Suprapubic skin (tissue), 4 donors: Measurements from ENCODE around the gene CPS1. TPM values are rescaled to one million over a fixed set of nuclear protein-coding genes. Genes with fewer than 3 reads are reported as not detected.

Experiments
- DNase-seq, 2 donors: peaks; one replicate each; pipeline ENCODE4 v3.0.0-alpha.2; 2019; ENCODE audit warnings: low spot score in 2 of 2
- H3K27ac ChIP-seq: fragments of 200-600 bp; sonication (generic); one replicate; pipeline ENCODE4 v1.5.1; 2019
- H3K27me3 ChIP-seq: fragments of 200-600 bp; sonication (generic); one replicate; pipeline ENCODE4 v1.5.1; 2019
- H3K36me3 ChIP-seq: fragments of 200-600 bp; sonication (generic); one replicate; pipeline ENCODE4 v1.5.1; 2019
- H3K4me1 ChIP-seq: fragments of 200-600 bp; sonication (generic); one replicate; pipeline ENCODE4 v1.5.1; 2019
- H3K4me3 ChIP-seq: fragments of 200-600 bp; sonication (generic); one replicate; pipeline ENCODE4 v1.5.1; 2019; ENCODE audit warnings: mild to moderate bottlenecking
- H3K9me3 ChIP-seq: fragments of 200-600 bp; sonication (generic); one replicate; pipeline ENCODE4 v1.5.1; 2019
- CTCF ChIP-seq, 2 donors: fragments of 200-600 bp in 1 of 2; fragments of 450-650 bp in 1 of 2; sonication (generic) in 1 of 2; IDR thresholded peaks; one replicate each; pipeline ENCODE4 v1.5.1; 2016 to 2019; ENCODE audit warnings: antibody characterized with exemption in 2 of 2, mild to moderate bottlenecking in 1 of 2, moderate library complexity in 1 of 2
- EP300 ChIP-seq: sonication (generic); formaldehyde crosslinking; IDR thresholded peaks from one replicate; pipeline ENCODE4 v1.6.1; 2017; ENCODE audit warnings: antibody characterized with exemption
- POLR2A ChIP-seq, 2 donors: fragments of 450-650 bp; IDR thresholded peaks; one replicate each; pipeline ENCODE4 v1.6.1; 2017; ENCODE audit warnings: antibody characterized with exemption in 2 of 2, mild to moderate bottlenecking in 2 of 2, moderate library complexity in 2 of 2
- POLR2AphosphoS5 ChIP-seq, 3 donors: sonication (generic); formaldehyde crosslinking; IDR thresholded peaks; one replicate each; pipeline ENCODE4 v1.6.1; 2017; ENCODE audit warnings: antibody characterized with exemption in 3 of 3
- WGBS: methylation state at CpG from one replicate; pipeline ENCODE4 v1.1.5; 2018; 5-methylcytosine and 5-hydroxymethylcytosine counted together
- total RNA-seq, 4 donors: library from RNA; depleted of rRNA; stranded (reverse); fragments of >200 nt; gene quantifications; one replicate each; pipeline ENCODE4 v1.1.0, GENCODE V29; 2016

Gene CPS1
- total RNA-seq, 4 donors from 2014 or later: 3.6 to 7.0 (median 5.5) TPM

- no peaks in the 10 kb centered on the region for H3K36me3 ChIP-seq
- no peak overlapping the region for H3K4me3 ChIP-seq
- DNase-seq: no peak
- H3K27me3 ChIP-seq: no peaks in the 10 kb centered on the region
- TF ChIP-seq POLR2AphosphoS5 (IDR thresholded peaks at IDR 0.05) (no peak), CTCF (IDR thresholded peaks at IDR 0.05) (no peak), POLR2A (IDR thresholded peaks at IDR 0.05) (no peak), EP300 (no peak)
- no peak overlapping the region for H3K27ac ChIP-seq
- no peaks in the 10 kb centered on the region for H3K4me1 ChIP-seq
- WGBS: 77% methylated on average over 5 of the region's 5 CpGs
- no peaks in the 10 kb centered on the region for H3K9me3 ChIP-seq
Measured at GRCh38 chr2:210667711-210668110, 111.3 kb downstream of the CPS1 start.

GRCh38 chr2:210671065-210671464 is 114.7 kb downstream of the CPS1 start:
- Histone ChIP-seq H3K27me3 (no peaks in the 10 kb centered on the region), H3K9me3 (no peaks in the 10 kb centered on the region), H3K4me1 (no peaks in the 10 kb centered on the region), H3K4me3 (no peak overlapping the region), H3K36me3 (no peaks in the 10 kb centered on the region), H3K27ac (no peak overlapping the region)
- 79% methylated on average over 3 of the region's 3 CpGs for WGBS
- TF ChIP-seq EP300 (no peak), CTCF (IDR thresholded peaks at IDR 0.05) (no peak), POLR2A (IDR thresholded peaks at IDR 0.05) (no peak), POLR2AphosphoS5 (IDR thresholded peaks at IDR 0.05) (no peak)
- DNase-seq: no peak

GRCh38 chr2:210673117-210673516 is 116.7 kb downstream of the CPS1 start:
- 89% methylated on average over 1 of the region's 1 CpG for whole genome bisulfite sequencing
- no peaks in the 10 kb centered on the region for H3K36me3 ChIP-seq
- no peaks in the 10 kb centered on the region for H3K27me3 ChIP-seq
- no peaks in the 10 kb centered on the region for H3K9me3 ChIP-seq
- DNase-seq: no peak
- H3K4me1 ChIP-seq: no peaks in the 10 kb centered on the region
- TF ChIP-seq POLR2AphosphoS5 (IDR thresholded peaks at IDR 0.05) (no peak), POLR2A (IDR thresholded peaks at IDR 0.05) (no peak), CTCF (IDR thresholded peaks at IDR 0.05) (no peak), EP300 (no peak)
- no peak overlapping the region for H3K4me3 ChIP-seq
- H3K27ac ChIP-seq: no peak overlapping the region

GRCh38 chr2:210676067-210676466 is 119.7 kb downstream of the CPS1 start:
- no peak for DNase-seq
- 86% methylated on average over 3 of the region's 3 CpGs for WGBS
- Histone ChIP-seq H3K36me3 (no peaks in the 10 kb centered on the region), H3K4me1 (no peaks in the 10 kb centered on the region), H3K27me3 (no peaks in the 10 kb centered on the region), H3K27ac (no peak overlapping the region), H3K9me3 (no peaks in the 10 kb centered on the region), H3K4me3 (no peak overlapping the region)
- no peak for TF ChIP-seq EP300
- no peak for TF ChIP-seq POLR2AphosphoS5 (IDR thresholded peaks at IDR 0.05)
- TF ChIP-seq POLR2A (IDR thresholded peaks at IDR 0.05): no peak
- no peak for TF ChIP-seq CTCF (IDR thresholded peaks at IDR 0.05)

GRCh38 chr2:210681491-210681890 is 125.1 kb downstream of the CPS1 start:
- no peak for DNase-seq
- no peaks in the 10 kb centered on the region for H3K9me3 ChIP-seq
- H3K36me3 ChIP-seq: no peaks in the 10 kb centered on the region
- no peak for TF ChIP-seq POLR2A (IDR thresholded peaks at IDR 0.05)
- no peak for TF ChIP-seq EP300
- TF ChIP-seq POLR2AphosphoS5 (IDR thresholded peaks at IDR 0.05): no peak
- no peak for TF ChIP-seq CTCF (IDR thresholded peaks at IDR 0.05)
- no peaks in the 10 kb centered on the region for H3K27me3 ChIP-seq
- no peaks in the 10 kb centered on the region for H3K4me1 ChIP-seq
- no peak overlapping the region for H3K27ac ChIP-seq
- no peak overlapping the region for H3K4me3 ChIP-seq
